ENCODE data around the gene ZNRF3.

ZNRF3 gene

DNA sequence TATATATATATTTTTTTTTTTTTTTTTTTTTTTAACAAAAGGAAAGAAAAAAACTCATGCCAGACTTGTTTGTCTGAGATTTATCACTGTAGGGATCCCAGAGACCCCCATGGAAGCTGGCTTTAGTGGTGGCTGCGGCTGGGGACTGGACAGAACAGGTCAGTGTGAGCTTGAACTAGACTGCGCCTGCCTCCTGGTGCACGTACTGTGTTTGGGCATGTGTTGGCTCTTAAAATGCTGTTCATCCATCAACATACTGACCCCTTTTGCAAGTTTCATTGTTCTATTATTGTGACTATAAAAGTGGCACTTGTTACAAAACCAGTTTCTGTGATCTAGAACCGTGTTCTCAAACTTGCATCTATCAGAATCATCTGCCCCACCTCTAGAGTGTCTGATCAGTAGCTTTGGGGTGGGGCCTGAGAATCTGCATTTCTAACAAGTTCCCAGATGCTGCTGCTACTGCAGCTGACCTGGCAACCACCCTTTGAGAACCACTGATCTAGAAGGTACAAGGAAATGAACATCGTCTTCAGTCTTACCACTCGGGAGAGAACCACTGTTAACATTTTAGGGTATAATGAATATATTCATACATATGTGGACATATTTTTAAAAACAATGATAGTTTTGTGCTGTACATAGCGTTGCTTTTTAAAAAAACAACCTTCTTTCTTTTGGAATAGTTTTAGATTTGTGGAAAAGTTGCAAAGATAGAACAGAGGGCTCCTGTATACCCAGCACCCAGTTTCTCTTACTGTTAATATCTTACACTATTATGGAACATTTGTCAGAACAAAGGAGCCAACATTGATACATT lies 54.0 kb downstream of the ZNRF3 start:
- peaks cover 3% of the 10 kb centered on the region for H3K36me3 Mint-ChIP-seq (ENCODE audit: low read depth)
- peaks cover 83% of the 10 kb centered on the region for H3K4me1 Mint-ChIP-seq
- peak overlapping the region; percentile 7 to 70 (median 15) for H3K27ac Mint-ChIP-seq

DNA sequence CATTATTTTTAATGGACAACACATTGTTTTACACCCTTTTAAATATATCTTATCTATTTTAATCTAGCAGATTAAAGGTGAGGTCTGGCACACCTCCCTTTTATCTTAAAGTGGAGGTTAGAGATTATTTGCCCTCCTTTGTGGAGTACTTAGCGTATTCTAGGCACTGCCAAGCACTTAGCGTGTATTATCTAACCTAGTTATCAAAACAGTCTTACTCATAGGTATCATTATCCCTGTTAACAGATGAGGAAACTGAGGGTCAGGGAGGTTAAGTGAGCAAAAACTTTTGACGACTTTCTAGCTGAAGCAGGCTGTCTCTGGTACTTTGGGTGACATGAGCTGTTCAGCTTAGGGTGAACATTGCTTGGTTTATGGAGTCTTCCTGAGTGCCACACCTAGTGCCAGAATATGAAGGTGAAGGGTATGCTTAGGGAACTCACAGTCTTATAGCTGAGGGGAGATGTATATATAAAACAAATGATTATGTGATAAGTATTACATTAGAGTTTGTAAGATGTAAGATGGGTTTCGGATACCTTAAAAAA lies 55.0 kb downstream of the ZNRF3 start:
- peaks cover 84% of the 10 kb centered on the region for H3K4me1 Mint-ChIP-seq
- TF ChIP-seq, protein P1, sequence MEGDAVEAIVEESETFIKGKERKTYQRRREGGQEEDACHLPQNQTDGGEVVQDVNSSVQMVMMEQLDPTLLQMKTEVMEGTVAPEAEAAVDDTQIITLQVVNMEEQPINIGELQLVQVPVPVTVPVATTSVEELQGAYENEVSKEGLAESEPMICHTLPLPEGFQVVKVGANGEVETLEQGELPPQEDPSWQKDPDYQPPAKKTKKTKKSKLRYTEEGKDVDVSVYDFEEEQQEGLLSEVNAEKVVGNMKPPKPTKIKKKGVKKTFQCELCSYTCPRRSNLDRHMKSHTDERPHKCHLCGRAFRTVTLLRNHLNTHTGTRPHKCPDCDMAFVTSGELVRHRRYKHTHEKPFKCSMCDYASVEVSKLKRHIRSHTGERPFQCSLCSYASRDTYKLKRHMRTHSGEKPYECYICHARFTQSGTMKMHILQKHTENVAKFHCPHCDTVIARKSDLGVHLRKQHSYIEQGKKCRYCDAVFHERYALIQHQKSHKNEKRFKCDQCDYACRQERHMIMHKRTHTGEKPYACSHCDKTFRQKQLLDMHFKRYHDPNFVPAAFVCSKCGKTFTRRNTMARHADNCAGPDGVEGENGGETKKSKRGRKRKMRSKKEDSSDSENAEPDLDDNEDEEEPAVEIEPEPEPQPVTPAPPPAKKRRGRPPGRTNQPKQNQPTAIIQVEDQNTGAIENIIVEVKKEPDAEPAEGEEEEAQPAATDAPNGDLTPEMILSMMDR (IDR thresholded peaks at IDR 0.05; ENCODE audit: unreplicated experiment in 3 of 3), result no peak
- no peak overlapping the region for H3K4me3 Mint-ChIP-seq

More for the DNA sequence above, 54.0 kb downstream of the ZNRF3 start:
- H3K4me3 Mint-ChIP-seq, result no peak overlapping the region
- H3K9me3 Mint-ChIP-seq, result no peaks in the 10 kb centered on the region
- TF ChIP-seq, protein P1 (IDR thresholded peaks at IDR 0.05; ENCODE audit: unreplicated experiment in 3 of 3), result no peak
- H3K27me3 Mint-ChIP-seq (ENCODE audit: low read depth), result no peaks in the 10 kb centered on the region

DNA sequence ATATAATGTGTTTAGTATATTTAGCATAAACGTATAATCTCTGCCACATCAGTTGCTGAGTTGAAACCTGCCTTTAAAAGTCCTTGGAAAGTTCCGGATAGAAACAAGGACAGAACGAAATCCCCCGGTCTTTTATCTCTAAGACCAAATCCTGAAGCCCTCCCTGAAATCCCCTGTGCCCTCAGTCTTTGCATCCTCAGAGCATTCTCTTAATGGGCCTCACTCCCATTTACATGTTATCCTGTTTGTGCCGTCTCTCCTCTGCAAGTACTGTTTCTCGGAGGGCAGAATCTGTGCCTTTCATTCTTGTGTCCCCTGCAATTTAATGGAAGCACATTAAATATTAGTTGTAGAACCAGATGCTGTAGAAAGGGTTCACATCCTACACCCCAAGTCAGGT lies 56.0 kb downstream of the ZNRF3 start:
- Mint-ChIP-seq H3K27ac (peak overlapping the region; percentile 74 to 94 (median 85)), H3K27me3 (ENCODE audit: low read depth) (no peaks in the 10 kb centered on the region), H3K9me3 (no peaks in the 10 kb centered on the region), H3K4me3 (no peak overlapping the region), H3K4me1 (peaks cover 81% of the 10 kb centered on the region), H3K36me3 (ENCODE audit: low read depth) (peaks cover 9% of the 10 kb centered on the region)
- TF ChIP-seq, protein P1 (IDR thresholded peaks at IDR 0.05; ENCODE audit: unreplicated experiment in 3 of 3), result no peak

More for the DNA sequence above, 55.0 kb downstream of the ZNRF3 start:
- Mint-ChIP-seq H3K9me3 (no peaks in the 10 kb centered on the region), H3K27ac (peak overlapping the region in 2 of 3 experiments; percentile 5 to 58), H3K27me3 (ENCODE audit: low read depth) (no peaks in the 10 kb centered on the region), H3K36me3 (ENCODE audit: low read depth) (peaks cover 3% of the 10 kb centered on the region)

DNA sequence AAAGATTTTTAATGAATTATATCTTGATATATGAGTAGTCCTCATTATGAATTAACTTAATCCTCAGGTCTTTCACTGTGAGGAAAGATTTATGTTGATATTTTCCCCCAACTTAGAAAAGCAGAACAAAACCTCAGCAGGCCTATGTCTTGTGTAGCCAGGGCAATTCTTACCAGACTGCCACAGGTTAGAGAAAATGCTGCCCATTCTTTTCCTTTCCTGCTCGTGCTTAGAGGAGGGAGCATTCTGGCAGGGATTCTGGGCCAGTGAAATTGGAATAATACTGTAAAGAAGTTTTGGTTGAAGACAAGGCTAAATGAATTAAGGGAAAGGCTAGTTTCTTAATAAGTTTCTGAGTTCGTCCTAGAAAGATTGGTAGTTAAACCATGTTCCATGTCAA lies 56.6 kb downstream of the ZNRF3 start:
- Mint-ChIP-seq H3K27ac (peak overlapping the region; percentile 74 to 94 (median 85)), H3K27me3 (ENCODE audit: low read depth) (no peaks in the 10 kb centered on the region), H3K36me3 (ENCODE audit: low read depth) (peaks cover 9% of the 10 kb centered on the region), H3K4me1 (peaks cover 79% of the 10 kb centered on the region), H3K9me3 (peaks cover under 1% of the 10 kb centered on the region), H3K4me3 (no peak overlapping the region)
- TF ChIP-seq, protein P1 (IDR thresholded peaks at IDR 0.05; ENCODE audit: unreplicated experiment in 3 of 3), result no peak

DNA sequence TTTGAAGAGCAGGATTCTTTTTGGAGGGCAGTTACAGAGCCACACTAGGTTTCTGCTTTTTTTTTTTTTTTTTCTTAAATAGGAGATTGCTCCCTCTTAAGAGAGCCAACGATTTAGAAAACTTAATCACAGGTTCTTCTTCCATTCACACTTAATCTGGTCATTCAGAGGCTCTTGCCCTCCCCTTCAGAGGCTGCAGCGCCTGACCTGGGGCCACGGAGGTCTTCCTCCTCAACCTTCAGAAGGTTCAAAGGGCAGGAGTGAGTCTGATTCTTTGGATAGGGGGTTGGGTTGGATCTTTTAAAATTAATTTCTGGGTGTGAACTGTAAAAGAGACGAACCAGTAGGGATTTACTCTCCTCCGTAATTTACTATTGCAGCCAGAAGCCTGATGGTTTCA lies 57.1 kb downstream of the ZNRF3 start:
- TF ChIP-seq, protein P1 (IDR thresholded peaks at IDR 0.05; ENCODE audit: unreplicated experiment in 3 of 3), result no peak
- peaks cover 13% of the 10 kb centered on the region for H3K36me3 Mint-ChIP-seq (ENCODE audit: low read depth)
- H3K4me1 Mint-ChIP-seq, result peaks cover 73% of the 10 kb centered on the region
- peaks cover 3% of the 10 kb centered on the region for H3K9me3 Mint-ChIP-seq
- no peaks in the 10 kb centered on the region for H3K27me3 Mint-ChIP-seq (ENCODE audit: low read depth)
- H3K4me3 Mint-ChIP-seq, result no peak overlapping the region
- H3K27ac Mint-ChIP-seq, result peak overlapping the region; percentile 74 to 94 (median 85)

Measured in nephron (organoid).